GM12874 (cell line): ENCODE data around the gene DYSF.

Source experiments
- CTCF ChIP-seq: IDR thresholded peaks from 2 replicates; pipeline ENCODE4 v1.5.1; 2011; ENCODE audit warnings: low read depth, mild to moderate bottlenecking, control low read depth, low read length, moderate library complexity; ENCODE audit not compliant: insufficient read depth

DYSF gene

GRCh38 chr2:71463342-71463654, 9.9 kb downstream of the DYSF start:
- no peak for TF ChIP-seq CTCF

GRCh38 chr2:71464389-71464788, 11.0 kb downstream of the DYSF start:
- TF ChIP-seq CTCF = no peak

- TF ChIP-seq CTCF = no peak
These were observed 12.0 kb downstream of the DYSF start for GRCh38 chr2:71465356-71465755.

- TF ChIP-seq CTCF = no peak
These were observed 12.6 kb downstream of the DYSF start for GRCh38 chr2:71465961-71466300.

- no peak for TF ChIP-seq CTCF
These were observed 13.2 kb downstream of the DYSF start for GRCh38 chr2:71466301-71467179.

GRCh38 chr2:71467180-71467815, 13.9 kb downstream of the DYSF start:
- no peak for TF ChIP-seq CTCF

- no peak for TF ChIP-seq CTCF
These were observed 15.1 kb downstream of the DYSF start for GRCh38 chr2:71468279-71469015.
